D341Med (cell line): ENCODE measurements around the gene RERE.

ENCODE experiments used
- DNase-seq: peaks from one replicate; pipeline ENCODE4 v3.0.0; 2012; ENCODE audit warnings: low spot score

RERE gene

DNA sequence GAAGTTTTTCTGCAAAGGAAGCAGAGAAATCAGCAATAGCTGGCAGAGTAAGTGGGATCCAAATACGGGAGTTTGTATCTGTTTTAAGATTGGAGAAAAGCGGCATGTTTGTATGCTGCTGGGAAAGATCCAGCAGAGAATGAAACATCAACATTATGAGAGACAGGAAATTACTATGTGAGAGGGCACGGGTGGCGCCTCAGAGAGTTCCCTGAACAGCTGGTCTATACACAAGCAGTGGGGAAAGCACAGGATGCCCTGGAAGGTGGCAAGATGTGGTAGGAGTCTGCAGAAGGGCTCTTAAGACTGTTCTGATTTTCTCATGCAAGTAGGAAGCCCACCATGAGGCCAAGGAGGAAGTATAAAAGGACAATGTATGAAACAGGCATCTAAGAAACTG, 130.4 kb downstream of the RERE start:
- peak; percentile 52 for DNase-seq

GRCh38 chr1:8685463-8685862, 132.0 kb downstream of the RERE start:
- no peak for DNase-seq

DNA sequence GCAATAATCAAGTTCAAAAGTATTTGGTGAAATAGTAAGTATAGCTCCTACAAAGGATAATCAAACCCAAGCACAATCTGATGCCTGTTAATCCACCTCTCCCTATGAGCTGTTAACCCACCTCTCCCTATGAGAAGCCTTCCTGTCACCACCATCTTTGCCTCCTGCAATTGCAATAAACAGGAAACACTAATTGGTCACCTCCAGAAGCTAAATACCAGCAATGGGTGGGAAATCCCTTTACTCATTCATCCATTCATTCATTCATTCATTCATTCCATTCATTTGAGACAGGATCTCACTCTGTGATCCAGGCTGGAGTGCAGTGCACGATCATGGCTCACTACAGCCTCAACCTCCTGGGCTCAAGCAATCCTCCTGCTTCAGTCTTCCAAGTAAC, 132.8 kb downstream of the RERE start:
- no peak for DNase-seq

- DNase-seq = no peak
Observed at GRCh38 chr1:8682573-8682972, 134.9 kb downstream of the RERE start.

- DNase-seq = peak; percentile 46
Observed at GRCh38 chr1:8681911-8682310, 135.5 kb downstream of the RERE start.

DNA sequence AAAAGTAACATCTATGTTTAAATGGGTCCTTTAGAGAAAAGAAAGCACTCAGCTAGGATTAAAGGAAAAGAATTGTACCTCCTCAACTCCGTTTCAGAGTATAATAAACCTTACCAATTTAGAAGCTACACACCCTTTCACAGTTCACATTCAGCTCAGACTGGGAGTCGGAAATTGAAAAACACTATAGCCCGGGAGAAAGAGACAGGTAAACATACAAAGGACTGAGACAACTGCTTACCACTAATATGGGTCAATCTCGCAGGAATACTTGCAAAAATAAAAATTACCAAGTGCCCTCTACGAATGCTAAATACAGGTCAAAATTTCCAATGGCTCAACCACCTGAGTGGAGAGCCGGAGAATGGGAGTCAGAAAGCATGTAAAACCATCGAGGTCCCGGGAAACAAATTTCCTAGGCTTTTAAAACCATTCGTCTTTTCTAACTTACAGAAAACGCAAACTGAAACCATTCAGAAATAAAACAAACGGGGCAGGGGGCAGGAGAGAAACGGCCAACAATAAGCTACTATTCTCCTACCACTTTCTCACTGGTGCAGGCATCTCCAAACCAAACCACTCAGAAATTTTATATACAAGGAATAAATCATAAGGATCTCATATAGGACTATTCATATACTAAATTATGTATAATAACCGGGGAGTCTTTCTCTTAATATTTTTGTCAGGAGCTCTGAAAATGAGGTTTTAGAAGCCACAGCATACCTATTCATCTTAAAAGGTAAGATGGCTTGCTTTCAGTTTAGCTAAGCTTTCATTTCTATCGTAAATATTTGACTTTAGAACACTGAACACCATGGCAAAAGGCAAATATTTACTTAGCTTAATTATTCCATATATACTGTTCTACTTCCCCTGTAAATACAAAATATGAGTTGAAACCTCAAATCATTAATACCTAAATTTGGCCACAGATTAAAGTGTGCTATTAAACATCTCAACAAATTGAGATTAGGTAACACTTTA, 136.5 kb downstream of the RERE start:
- DNase-seq = no peak

DNA sequence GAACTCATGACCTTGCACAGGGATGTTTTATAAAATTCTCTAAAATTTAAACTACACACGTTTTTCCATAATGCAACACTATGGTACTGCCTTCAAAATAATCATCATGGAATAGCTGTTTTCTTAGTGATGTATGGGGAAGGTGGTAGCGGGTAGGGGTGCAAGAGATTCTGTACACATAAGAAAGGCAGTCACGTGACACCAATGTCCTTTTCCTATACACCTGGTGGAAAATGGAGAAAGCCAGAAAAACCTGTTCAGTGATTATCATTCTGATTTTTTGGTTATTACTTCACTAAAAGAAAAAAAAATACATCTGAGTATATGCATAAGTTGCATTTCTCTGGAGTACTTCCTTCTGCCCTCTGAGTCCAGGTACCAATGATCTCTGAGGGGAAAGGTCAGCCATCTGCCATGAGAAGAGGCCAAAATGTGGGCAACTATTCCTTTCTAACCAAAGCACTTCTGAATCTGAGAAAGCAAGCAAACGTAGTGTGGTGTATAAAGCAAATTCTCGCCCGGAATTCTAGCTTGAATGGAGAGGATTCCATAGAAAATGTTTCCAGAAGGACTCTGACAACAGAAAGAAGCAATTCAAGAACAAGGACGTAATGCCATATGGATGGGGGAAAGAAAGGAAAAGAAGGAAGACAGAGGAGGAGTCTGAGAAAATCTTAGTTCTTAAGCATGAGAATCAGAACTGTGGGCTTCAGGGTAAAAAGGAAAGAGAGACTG, 137.3 kb downstream of the RERE start:
- DNase-seq = no peak

- no peak for DNase-seq
Observed at GRCh38 chr1:8679395-8679800, 138.0 kb downstream of the RERE start.

DNA sequence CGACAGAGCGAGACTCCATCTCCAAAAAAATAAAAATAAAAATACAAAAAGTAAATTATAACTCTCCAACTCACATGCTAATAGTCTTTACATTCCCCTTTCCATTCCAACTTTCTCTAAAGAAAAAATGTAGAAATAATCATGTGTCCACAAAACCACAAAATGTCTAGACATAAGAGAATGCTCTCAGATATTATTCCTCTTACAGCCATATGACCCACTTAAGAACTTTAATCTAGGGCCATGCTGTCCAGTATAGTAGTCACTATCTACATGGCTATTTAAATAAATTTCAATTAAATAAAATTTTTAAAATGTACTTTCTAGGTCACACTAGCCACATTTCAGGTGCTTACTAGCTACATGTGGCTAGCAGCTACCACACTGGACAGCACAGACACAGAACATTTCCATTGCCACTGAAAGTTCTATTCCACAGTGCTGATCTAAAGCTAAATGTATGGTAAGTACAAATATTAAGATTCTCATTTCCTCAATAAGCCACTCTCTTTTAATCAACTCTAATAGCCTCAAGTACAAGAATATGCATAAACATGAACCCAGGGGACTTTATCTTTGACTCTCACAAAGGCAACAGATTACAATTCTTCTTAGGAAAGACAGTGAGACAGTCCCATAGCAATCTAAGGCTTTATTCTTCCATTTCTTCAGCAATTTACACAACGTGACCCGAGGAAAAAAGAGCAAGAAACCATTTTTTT, 138.6 kb downstream of the RERE start:
- no peak for DNase-seq

DNA sequence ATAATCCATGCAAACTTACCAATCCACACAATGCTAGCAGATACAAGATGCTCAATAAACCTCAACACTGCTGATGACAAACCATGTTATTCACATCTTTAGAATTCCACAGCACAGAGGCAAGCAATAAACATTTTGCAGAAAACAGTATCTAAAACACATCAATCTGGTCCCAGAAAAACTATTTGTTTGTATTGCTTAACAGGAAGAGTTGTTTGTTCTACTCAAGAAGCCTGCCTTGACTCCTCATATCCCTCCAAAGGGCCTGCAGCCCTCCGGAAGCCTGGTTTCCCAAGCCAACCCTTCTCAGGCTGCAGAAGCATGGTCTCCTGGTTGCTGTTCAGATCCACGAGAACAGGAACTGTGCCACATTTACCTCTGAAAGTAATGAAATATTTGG, 139.7 kb downstream of the RERE start:
- no peak for DNase-seq

GRCh38 chr1:8676813-8677212, 140.6 kb downstream of the RERE start:
- no peak for DNase-seq

DNA sequence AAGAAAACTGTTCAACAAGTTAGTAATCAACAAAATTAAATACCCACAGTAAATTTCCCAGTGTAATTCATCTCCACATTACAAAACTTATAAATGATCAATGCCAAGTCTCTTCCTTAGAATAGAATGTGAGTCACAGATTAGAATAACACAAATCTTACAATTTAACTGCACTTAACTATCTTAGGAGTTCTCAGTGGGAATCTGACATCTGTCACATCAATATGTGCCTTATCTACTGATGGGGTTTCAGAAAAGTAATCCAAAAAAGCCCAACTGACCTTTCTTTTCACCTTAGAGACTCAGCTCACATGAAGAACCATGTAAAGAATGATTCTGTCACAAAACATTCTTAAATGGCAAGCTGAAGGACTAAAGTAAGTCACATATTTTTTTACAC, 141.4 kb downstream of the RERE start:
- DNase-seq = no peak

- DNase-seq = no peak
Observed at GRCh38 chr1:8674912-8675311, 142.5 kb downstream of the RERE start.

DNA sequence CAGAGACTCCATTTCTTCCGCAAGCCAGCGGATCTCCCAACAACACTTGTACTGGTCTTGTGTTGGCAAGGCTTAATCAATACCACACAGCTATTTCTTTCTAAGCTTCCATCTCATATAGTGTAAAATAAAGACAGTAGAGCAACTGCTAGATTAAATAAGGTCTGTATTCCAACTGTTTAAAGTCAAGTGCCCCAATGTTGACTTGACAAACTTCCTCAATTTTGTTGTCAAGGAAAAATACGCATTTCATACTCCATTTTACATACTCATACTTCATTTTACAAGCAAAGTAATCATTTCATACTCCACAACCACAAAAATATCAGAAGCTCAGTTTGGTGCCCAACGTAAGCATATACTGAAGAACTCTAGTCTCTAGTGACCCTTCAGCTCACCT, 143.0 kb downstream of the RERE start:
- DNase-seq = no peak

GRCh38 chr1:8671306-8671917, 146.0 kb downstream of the RERE start:
- peak; percentile 61 for DNase-seq

DNA sequence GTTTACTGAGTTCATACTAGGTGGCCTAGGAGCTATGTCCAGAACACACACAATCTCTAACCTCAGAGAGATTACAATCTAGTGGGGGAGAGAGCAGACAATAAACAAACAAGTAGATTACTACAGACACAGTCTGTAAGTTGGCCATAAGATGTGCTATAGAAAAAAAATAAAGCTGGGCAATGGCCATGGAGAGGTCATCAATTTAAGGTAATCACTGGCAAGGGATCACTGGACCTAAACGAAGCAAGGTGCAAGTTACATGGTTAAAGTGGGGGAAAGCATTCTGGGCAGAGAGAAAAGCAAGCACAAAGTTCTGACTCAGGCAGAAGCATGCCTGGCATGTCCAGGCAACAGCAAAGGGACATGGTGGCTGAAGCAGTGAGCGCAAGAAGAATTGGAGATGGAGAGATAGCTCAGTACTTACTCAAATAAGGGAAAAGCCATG, 147.0 kb downstream of the RERE start:
- no peak for DNase-seq

DNA sequence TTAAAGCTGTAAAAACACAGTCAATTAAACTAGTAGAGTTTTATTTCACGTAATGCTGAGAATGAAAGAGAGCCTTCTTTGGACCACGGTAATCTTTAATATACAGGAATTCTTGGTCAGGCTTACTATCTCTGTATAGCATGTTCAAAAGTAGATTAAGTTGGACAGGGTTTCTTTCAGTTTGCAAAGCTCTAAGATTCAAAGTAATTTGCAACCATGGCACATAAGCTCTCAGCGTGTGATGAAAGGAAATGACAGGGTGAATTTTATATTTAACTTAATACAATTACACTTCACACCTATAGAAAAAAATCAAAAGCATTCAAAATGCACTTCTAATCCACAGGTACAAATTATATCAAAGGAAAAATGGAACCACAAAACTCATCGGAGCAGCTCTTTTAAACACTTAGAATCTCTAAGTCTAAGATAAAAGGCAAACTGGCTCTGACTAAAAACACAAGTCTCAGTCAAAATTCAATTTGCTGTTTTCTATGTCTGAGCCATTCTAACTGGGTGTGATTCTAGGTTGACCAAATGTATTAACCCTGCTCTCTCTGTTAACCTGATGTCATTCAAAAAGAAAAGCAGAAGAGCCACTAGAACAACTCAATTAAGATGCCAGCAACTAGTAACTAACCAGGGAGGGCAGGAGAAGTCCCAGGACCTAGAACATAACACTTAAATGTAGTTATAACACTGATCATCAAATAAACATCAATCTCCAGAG, 147.7 kb downstream of the RERE start:
- no peak for DNase-seq

GRCh38 chr1:8667869-8668594, 149.4 kb downstream of the RERE start:
- DNase-seq = no peak

DNA sequence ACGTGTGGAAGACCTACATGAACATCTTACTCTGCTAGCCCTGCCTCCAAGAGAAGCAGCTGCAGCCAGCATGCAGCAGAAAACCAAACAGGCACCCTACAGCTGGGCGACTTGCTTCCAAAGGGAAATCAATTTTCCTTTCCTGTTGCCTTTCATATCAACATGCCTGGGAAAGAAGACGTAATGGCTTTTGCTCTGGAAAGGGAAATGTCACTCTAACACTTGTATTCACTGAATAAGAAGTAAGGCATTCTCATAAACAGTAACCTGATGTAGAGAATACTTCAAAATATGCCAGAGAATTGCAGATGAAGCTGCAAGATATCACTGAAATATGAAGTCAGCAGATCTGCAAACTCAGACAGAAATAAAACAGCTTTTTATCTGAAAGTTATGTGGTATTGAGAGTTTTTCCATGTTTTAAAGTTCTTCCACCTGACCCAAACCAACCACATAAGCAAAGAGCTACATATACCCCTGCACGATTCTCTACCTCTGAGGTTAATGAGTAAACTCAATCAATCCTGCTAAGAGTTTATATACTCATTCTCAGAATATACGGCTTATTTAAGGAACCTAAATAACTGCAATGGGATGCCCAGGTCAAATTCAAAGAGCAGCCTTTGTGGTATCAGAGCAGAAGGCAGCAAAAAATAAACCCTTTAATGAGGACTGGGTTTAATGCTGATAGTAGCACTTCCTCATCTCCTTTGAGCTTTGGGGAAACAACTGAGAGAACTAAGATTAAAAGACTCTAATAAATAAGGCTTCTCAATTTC, 150.9 kb downstream of the RERE start:
- no peak for DNase-seq

DNA sequence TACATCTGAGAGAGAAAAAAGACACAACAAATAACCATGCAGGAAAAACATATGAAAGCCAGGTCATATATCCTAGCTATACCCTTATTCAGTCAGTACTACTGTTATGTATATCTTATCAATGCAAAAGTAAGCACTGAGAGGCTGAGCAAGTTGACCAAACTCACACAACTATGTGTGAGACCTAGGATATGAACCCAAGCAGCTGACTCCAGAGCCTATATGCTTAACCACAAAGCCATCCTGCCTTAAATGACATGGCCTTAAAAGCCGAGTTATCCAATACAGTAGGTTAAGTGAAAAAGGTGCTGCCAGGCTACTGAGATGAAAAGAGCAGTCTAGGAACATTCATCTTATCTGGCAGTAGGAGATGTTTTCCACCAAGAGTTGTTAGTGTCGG, 151.6 kb downstream of the RERE start:
- DNase-seq = no peak
